ENCODE results near the gene ANP32B. TPM values are rescaled to one million over a fixed set of nuclear protein-coding genes. Genes with fewer than 3 reads are reported as not detected.
"Not testable (repeated sequence)": the region's sequence is repeated elsewhere in the genome, so short reads cannot be mapped to it uniquely, and the experiment has no call there.

The ANP32B gene
- total RNA-seq, 6 experiments from 2014 or later: 99.6 to 165 (median 155) TPM

- no peak overlapping the region for H3K4me3 Mint-ChIP-seq
- H3K27me3 Mint-ChIP-seq (ENCODE audit: insufficient read depth): no peaks in the 10 kb centered on the region
- DNase-seq: no peak
- H3K36me3 Mint-ChIP-seq (ENCODE audit: low read depth): peaks cover 9% of the 10 kb centered on the region; the same call in 1 of the 2 replicates
- no peak for TF ChIP-seq CTCF (IDR thresholded peaks at IDR 0.05)
- H3K27ac Mint-ChIP-seq: peak overlapping the region; percentile 29; the same call in 1 of the 2 replicates
- peaks cover 67% of the 10 kb centered on the region for H3K4me1 Mint-ChIP-seq (ENCODE audit: low read depth)
- H3K9me3 Mint-ChIP-seq: no peaks in the 10 kb centered on the region
Measured at GRCh38 chr9:97992219-97992618, 9.1 kb downstream of the ANP32B start.

- Mint-ChIP-seq H3K4me1 (ENCODE audit: low read depth) (peaks cover 59% of the 10 kb centered on the region), H3K9me3 (no peaks in the 10 kb centered on the region), H3K27ac (peak overlapping the region; percentile 11), H3K4me3 (no peak overlapping the region), H3K36me3 (ENCODE audit: low read depth) (peaks cover 9% of the 10 kb centered on the region; the same call in 1 of the 2 replicates), H3K27me3 (ENCODE audit: insufficient read depth) (no peaks in the 10 kb centered on the region)
- no peak for TF ChIP-seq CTCF (IDR thresholded peaks at IDR 0.05)
- DNase-seq: no peak
Measured at GRCh38 chr9:97993000-97993399, 9.9 kb downstream of the ANP32B start.

- no peak overlapping the region for H3K27ac Mint-ChIP-seq
- peaks cover 22% of the 10 kb centered on the region for H3K36me3 Mint-ChIP-seq (ENCODE audit: low read depth)
- DNase-seq: no peak
- no peaks in the 10 kb centered on the region for H3K27me3 Mint-ChIP-seq (ENCODE audit: insufficient read depth)
- no peaks in the 10 kb centered on the region for H3K9me3 Mint-ChIP-seq
- TF ChIP-seq CTCF (IDR thresholded peaks at IDR 0.05): no peak
- peaks cover 42% of the 10 kb centered on the region for H3K4me1 Mint-ChIP-seq (ENCODE audit: low read depth)
- no peak overlapping the region for H3K4me3 Mint-ChIP-seq
Measured at GRCh38 chr9:97994703-97995102, 11.6 kb downstream of the ANP32B start.

GRCh38 chr9:97996676-97997075, 13.5 kb downstream of the ANP32B start:
- not testable (repeated sequence) for DNase-seq; H3K9me3 Mint-ChIP-seq; H3K4me3 Mint-ChIP-seq; H3K27ac Mint-ChIP-seq; H3K27me3 Mint-ChIP-seq (ENCODE audit: insufficient read depth)
- H3K4me1 Mint-ChIP-seq (ENCODE audit: low read depth): peaks cover 25% of the 10 kb centered on the region
- peaks cover 30% of the 10 kb centered on the region for H3K36me3 Mint-ChIP-seq (ENCODE audit: low read depth)

GRCh38 chr9:97997330-97998276, 14.5 kb downstream of the ANP32B start:
- Mint-ChIP-seq H3K27me3 (ENCODE audit: insufficient read depth) (no peaks in the 10 kb centered on the region), H3K4me1 (ENCODE audit: low read depth) (peaks cover 16% of the 10 kb centered on the region), H3K27ac (no peak overlapping the region), H3K4me3 (no peak overlapping the region), H3K36me3 (ENCODE audit: low read depth) (peaks cover 30% of the 10 kb centered on the region), H3K9me3 (no peaks in the 10 kb centered on the region)
- no peak for TF ChIP-seq CTCF (IDR thresholded peaks at IDR 0.05)
- DNase-seq: no peak

- H3K4me3 Mint-ChIP-seq: no peak overlapping the region
- peaks cover 39% of the 10 kb centered on the region for H3K36me3 Mint-ChIP-seq (ENCODE audit: low read depth)
- H3K4me1 Mint-ChIP-seq (ENCODE audit: low read depth): peaks cover 6% of the 10 kb centered on the region
- DNase-seq: no peak
- TF ChIP-seq CTCF (IDR thresholded peaks at IDR 0.05): no peak
- no peaks in the 10 kb centered on the region for H3K9me3 Mint-ChIP-seq
- no peaks in the 10 kb centered on the region for H3K27me3 Mint-ChIP-seq (ENCODE audit: insufficient read depth)
- no peak overlapping the region for H3K27ac Mint-ChIP-seq
Measured at GRCh38 chr9:98002808-98003207, 19.7 kb downstream of the ANP32B start.
